Subcutaneous adipose tissue (tissue), 4 donors: Measurements from ENCODE around the gene GALNT9. TPM values are rescaled to one million over a fixed set of nuclear protein-coding genes. Genes with fewer than 3 reads are reported as not detected.

Source experiments
- CTCF ChIP-seq: fragments of 450-650 bp; IDR thresholded peaks from one replicate; pipeline ENCODE4 v1.5.1; 2016; ENCODE audit warnings: low read depth, mild to moderate bottlenecking, control low read depth, antibody characterized with exemption, moderate library complexity
- total RNA-seq, 4 donors: library from RNA; depleted of rRNA; stranded (reverse); fragments of >200 nt; gene quantifications; one replicate each; pipeline ENCODE4 v1.1.0, GENCODE V29; 2016

GALNT9 gene
- total RNA-seq, 4 donors from 2014 or later, result not detected

- TF ChIP-seq CTCF, result no peak
These were observed 149.7 kb downstream of the GALNT9 start for GRCh38 chr12:132179431-132180362.

- no peak for TF ChIP-seq CTCF
These were observed 150.5 kb downstream of the GALNT9 start for GRCh38 chr12:132178801-132179401.

- TF ChIP-seq CTCF, result no peak
These were observed 151.1 kb downstream of the GALNT9 start for GRCh38 chr12:132178316-132178715.

- no peak for TF ChIP-seq CTCF
These were observed 152.4 kb downstream of the GALNT9 start for GRCh38 chr12:132176920-132177551.

GRCh38 chr12:132176385-132176919, 152.9 kb downstream of the GALNT9 start:
- no peak for TF ChIP-seq CTCF

GRCh38 chr12:132175496-132176384, 153.6 kb downstream of the GALNT9 start:
- TF ChIP-seq CTCF, result no peak
